HepG2 (cell line): ENCODE measurements around the gene AGER. TPM values are rescaled to one million over a fixed set of nuclear protein-coding genes. Genes with fewer than 3 reads are reported as not detected.
A peak's percentile ranks its signal among the peaks of the same experiment; 100 is the strongest.

ENCODE experiments used
- EHMT2 ChIP-seq: fragments of 200-600 bp; sonication (generic); IDR thresholded peaks from 2 replicates; pipeline ENCODE4 v1.7.0; 2017; ENCODE audit warnings: antibody characterized with exemption, low read depth, low read length, borderline replicate concordance
- ETV6 ChIP-seq: sonication (generic); formaldehyde crosslinking; conservative IDR thresholded peaks from 2 replicates; pipeline ENCODE4 v1.4.0; 2020; ENCODE audit warnings: missing genetic modification reagents
- FOXA1 ChIP-seq, 2 experiments: fragments of 450-650 bp in 1 of 2; sonication (generic) in 1 of 2; formaldehyde crosslinking in 1 of 2; IDR thresholded peaks; 2 replicates each; pipeline versions ENCODE4 v1.4.0 to v1.6.1; 2016 to 2020; ENCODE audit warnings: missing genetic modification reagents in 1 of 2
- HHEX ChIP-seq: IDR thresholded peaks from 2 replicates; pipeline ENCODE4 v1.6.1; 2016; ENCODE audit warnings: control low read depth
- NFYB ChIP-seq: sonication (generic); formaldehyde crosslinking; IDR thresholded peaks from 2 replicates; pipeline ENCODE4 v1.4.0; 2020; ENCODE audit warnings: missing genetic modification reagents
- RBFOX2 ChIP-seq: fragments of 200-400 bp; formaldehyde crosslinking; IDR thresholded peaks from 2 replicates; pipeline ENCODE4 v1.6.1; 2017; ENCODE audit warnings: low read depth, mild to moderate bottlenecking, low read length
- SSRP1 ChIP-seq: IDR thresholded peaks from 2 replicates; pipeline ENCODE4 v1.6.1; 2016; ENCODE audit warnings: control low read depth
- polyA plus RNA-seq, 8 experiments: library from polyadenylated mRNA; depleted of rRNA in 3 of 8; stranded (reverse) in 7 of 8; unstranded in 1 of 8; fragments of >200 nt; fragmentation: Illumina TruSeq in 4 of 8; extraction: Trizol in 4 of 8; gene quantifications; 2 replicates each; pipeline versions ENCODE4 v1.2.1 to v1.2.3, GENCODE V29; 2011 to 2016; ENCODE audit warnings: low read depth in 4 of 8, missing spikeins in 1 of 8, mixed read lengths in 1 of 8; ENCODE audit not compliant: insufficient read depth in 1 of 8
- total RNA-seq, 5 experiments: library from RNA; depleted of rRNA; stranded (reverse); fragments of >200 nt; fragmentation: Illumina TruSeq; extraction: Trizol; gene quantifications; 2 replicates each; pipeline ENCODE4 v1.2.3, GENCODE V29; 2016; ENCODE audit warnings: low read depth in 1 of 5
- TF ChIP-seq, protein P1 (sequence below): sonication (generic); formaldehyde crosslinking; conservative IDR thresholded peaks from 2 replicates; pipeline ENCODE4 v1.8.0; 2022; ENCODE audit warnings: mild to moderate bottlenecking, moderate library complexity, missing genetic modification reagents
- TF ChIP-seq, protein P2 (sequence below): sonication (generic); formaldehyde crosslinking; IDR thresholded peaks from 2 replicates; pipeline ENCODE4 v1.5.1; 2020; ENCODE audit warnings: missing genetic modification reagents, mild to moderate bottlenecking, borderline replicate concordance

The AGER gene
- total and polyA plus RNA-seq, 2 of the 13 experiments (the other 11 are each of a cell fraction or from before 2014, with no cell fraction given): 1.9 to 5.1 TPM

DNA sequence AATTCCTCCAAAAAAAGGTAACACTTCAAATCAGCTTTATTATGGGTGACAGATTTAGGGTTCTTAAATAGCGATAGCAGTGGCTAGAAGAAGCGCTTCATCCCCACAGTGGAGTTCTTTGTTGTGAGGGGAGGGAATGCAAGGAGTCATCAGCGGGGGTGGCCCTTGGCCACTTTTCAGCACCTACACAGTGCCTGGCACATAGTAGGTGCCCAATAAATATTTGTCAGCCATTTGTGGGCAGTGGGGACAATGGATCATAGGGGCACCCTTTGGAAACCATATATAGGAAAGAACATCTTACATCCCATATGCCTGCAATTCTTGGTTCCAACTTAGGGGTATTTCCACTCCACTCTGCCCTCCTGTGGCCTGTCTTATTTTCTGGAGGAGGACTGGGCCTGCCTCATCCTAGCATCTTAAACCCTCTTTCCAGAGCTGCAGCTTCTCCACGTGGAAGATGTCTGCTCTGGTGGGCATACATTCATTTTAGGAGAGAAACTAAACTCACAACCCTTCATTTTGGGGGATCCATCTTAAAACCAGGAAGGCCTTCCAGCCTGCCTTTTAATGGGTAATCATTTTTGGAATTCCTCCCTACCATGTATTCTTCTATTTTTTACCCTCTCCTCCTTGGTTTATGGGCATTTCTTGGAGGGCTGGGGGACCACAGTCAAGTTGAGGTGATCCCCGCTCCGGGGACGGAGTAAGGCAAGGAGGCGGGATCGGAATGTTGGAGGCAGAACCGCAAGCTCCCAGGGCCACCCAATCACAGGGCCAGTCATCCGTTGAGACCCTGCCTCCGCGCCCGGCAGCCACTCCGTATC, 11.0 kb upstream of the AGER start (continued):
- TF ChIP-seq EHMT2 (no peak), RBFOX2 (no peak), FOXA1 (IDR thresholded peaks at IDR 0.05) (no peak), FOXA1 (CRISPR knock-in tag; IDR thresholded peaks at IDR 0.05) (no peak), ETV6 (CRISPR knock-in tag) (0 out of 2 replicates have a peak, but pooled peaks have one; percentile 32), SSRP1 (peak; percentile 52; the same call in 1 of the 2 replicates), NFYB (CRISPR knock-in tag) (peak; percentile 83), HHEX (CRISPR knock-in tag) (no peak)
- TF ChIP-seq, protein P1, sequence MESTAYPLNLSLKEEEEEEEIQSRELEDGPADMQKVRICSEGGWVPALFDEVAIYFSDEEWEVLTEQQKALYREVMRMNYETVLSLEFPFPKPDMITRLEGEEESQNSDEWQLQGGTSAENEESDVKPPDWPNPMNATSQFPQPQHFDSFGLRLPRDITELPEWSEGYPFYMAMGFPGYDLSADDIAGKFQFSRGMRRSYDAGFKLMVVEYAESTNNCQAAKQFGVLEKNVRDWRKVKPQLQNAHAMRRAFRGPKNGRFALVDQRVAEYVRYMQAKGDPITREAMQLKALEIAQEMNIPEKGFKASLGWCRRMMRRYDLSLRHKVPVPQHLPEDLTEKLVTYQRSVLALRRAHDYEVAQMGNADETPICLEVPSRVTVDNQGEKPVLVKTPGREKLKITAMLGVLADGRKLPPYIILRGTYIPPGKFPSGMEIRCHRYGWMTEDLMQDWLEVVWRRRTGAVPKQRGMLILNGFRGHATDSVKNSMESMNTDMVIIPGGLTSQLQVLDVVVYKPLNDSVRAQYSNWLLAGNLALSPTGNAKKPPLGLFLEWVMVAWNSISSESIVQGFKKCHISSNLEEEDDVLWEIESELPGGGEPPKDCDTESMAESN: no peak
- TF ChIP-seq, protein P2, sequence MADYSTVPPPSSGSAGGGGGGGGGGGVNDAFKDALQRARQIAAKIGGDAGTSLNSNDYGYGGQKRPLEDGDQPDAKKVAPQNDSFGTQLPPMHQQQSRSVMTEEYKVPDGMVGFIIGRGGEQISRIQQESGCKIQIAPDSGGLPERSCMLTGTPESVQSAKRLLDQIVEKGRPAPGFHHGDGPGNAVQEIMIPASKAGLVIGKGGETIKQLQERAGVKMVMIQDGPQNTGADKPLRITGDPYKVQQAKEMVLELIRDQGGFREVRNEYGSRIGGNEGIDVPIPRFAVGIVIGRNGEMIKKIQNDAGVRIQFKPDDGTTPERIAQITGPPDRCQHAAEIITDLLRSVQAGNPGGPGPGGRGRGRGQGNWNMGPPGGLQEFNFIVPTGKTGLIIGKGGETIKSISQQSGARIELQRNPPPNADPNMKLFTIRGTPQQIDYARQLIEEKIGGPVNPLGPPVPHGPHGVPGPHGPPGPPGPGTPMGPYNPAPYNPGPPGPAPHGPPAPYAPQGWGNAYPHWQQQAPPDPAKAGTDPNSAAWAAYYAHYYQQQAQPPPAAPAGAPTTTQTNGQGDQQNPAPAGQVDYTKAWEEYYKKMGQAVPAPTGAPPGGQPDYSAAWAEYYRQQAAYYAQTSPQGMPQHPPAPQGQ (CRISPR knock-in tag): 0 out of 2 replicates have a peak, but pooled peaks have one; percentile 66
